ENCODE measurements around the gene PPP6R3. TPM values are rescaled to one million over a fixed set of nuclear protein-coding genes. Genes with fewer than 3 reads are reported as not detected.
"Not testable (repeated sequence)": the region's sequence is repeated elsewhere in the genome, so short reads cannot be mapped to it uniquely, and the experiment has no call there.

PPP6R3 gene
- total RNA-seq, 1 experiment from 2014 or later: 163 TPM

GRCh38 chr11:68623706-68624105 is 163.2 kb downstream of the PPP6R3 start:
- ATAC-seq; H3K27ac ChIP-seq (ENCODE audit: low read length); intact Hi-C loops (cut with micrococcal nuclease; ENCODE audit: unreplicated experiment); H3K27me3 ChIP-seq (ENCODE audit: control insufficient read depth, insufficient read depth, low read length); H3K36me3 ChIP-seq (ENCODE audit: control insufficient read depth, insufficient read depth, low read length); H3K4me3 ChIP-seq (ENCODE audit: low read depth in 2 of 2, low read length in 2 of 2); CTCF ChIA-PET; H3K4me1 ChIP-seq (ENCODE audit: control insufficient read depth, insufficient read depth, low read length); DNase-seq (ENCODE audit: low read depth, low spot score); H3K9me3 ChIP-seq (ENCODE audit: control insufficient read depth, insufficient read depth, low read depth, low read length); BruUV-seq (replicated peaks); POLR2A ChIA-PET; in situ Hi-C loops (cut with HindIII; ENCODE audit: low pct_unique_long_range_greater_than_20kb, low sequenced_read_pairs): not testable (repeated sequence)

GRCh38 chr11:68625069-68625468 is 164.5 kb downstream of the PPP6R3 start:
- H3K27ac ChIP-seq (ENCODE audit: low read length); H3K4me3 ChIP-seq (ENCODE audit: low read depth in 2 of 2, low read length in 2 of 2); ATAC-seq; H3K36me3 ChIP-seq (ENCODE audit: control insufficient read depth, insufficient read depth, low read length); CTCF ChIA-PET; H3K27me3 ChIP-seq (ENCODE audit: control insufficient read depth, insufficient read depth, low read length); intact Hi-C loops (cut with micrococcal nuclease; ENCODE audit: unreplicated experiment); POLR2A ChIA-PET; H3K9me3 ChIP-seq (ENCODE audit: control insufficient read depth, insufficient read depth, low read depth, low read length); DNase-seq (ENCODE audit: low read depth, low spot score); in situ Hi-C loops (cut with HindIII; ENCODE audit: low pct_unique_long_range_greater_than_20kb, low sequenced_read_pairs); BruUV-seq (replicated peaks); H3K4me1 ChIP-seq (ENCODE audit: control insufficient read depth, insufficient read depth, low read length): not testable (repeated sequence)

- CTCF ChIA-PET; H3K27me3 ChIP-seq (ENCODE audit: control insufficient read depth, insufficient read depth, low read length); intact Hi-C loops (cut with micrococcal nuclease; ENCODE audit: unreplicated experiment); POLR2A ChIA-PET; BruUV-seq (replicated peaks); H3K4me3 ChIP-seq (ENCODE audit: low read depth in 2 of 2, low read length in 2 of 2); DNase-seq (ENCODE audit: low read depth, low spot score); H3K27ac ChIP-seq (ENCODE audit: low read length); H3K9me3 ChIP-seq (ENCODE audit: control insufficient read depth, insufficient read depth, low read depth, low read length); H3K36me3 ChIP-seq (ENCODE audit: control insufficient read depth, insufficient read depth, low read length); H3K4me1 ChIP-seq (ENCODE audit: control insufficient read depth, insufficient read depth, low read length); ATAC-seq; in situ Hi-C loops (cut with HindIII; ENCODE audit: low pct_unique_long_range_greater_than_20kb, low sequenced_read_pairs): not testable (repeated sequence)
These were observed 165.7 kb downstream of the PPP6R3 start for GRCh38 chr11:68626236-68626635.

- BruUV-seq (replicated peaks); intact Hi-C loops (cut with micrococcal nuclease; ENCODE audit: unreplicated experiment); H3K4me3 ChIP-seq (ENCODE audit: low read depth in 2 of 2, low read length in 2 of 2); ATAC-seq; H3K27ac ChIP-seq (ENCODE audit: low read length); H3K9me3 ChIP-seq (ENCODE audit: control insufficient read depth, insufficient read depth, low read depth, low read length); DNase-seq (ENCODE audit: low read depth, low spot score); POLR2A ChIA-PET; H3K4me1 ChIP-seq (ENCODE audit: control insufficient read depth, insufficient read depth, low read length); H3K36me3 ChIP-seq (ENCODE audit: control insufficient read depth, insufficient read depth, low read length); H3K27me3 ChIP-seq (ENCODE audit: control insufficient read depth, insufficient read depth, low read length); in situ Hi-C loops (cut with HindIII; ENCODE audit: low pct_unique_long_range_greater_than_20kb, low sequenced_read_pairs): not testable (repeated sequence)
- CTCF ChIA-PET: interaction anchor here (0.6 kb wide), 1 partner anchor 694 kb away, joined by 6 read pairs; no protein-coding TSS in a partner anchor
These were observed 168.3 kb downstream of the PPP6R3 start for GRCh38 chr11:68628837-68629236.

- H3K36me3 ChIP-seq (ENCODE audit: control insufficient read depth, insufficient read depth, low read length); POLR2A ChIA-PET; in situ Hi-C loops (cut with HindIII; ENCODE audit: low pct_unique_long_range_greater_than_20kb, low sequenced_read_pairs); H3K4me3 ChIP-seq (ENCODE audit: low read depth in 2 of 2, low read length in 2 of 2); H3K27me3 ChIP-seq (ENCODE audit: control insufficient read depth, insufficient read depth, low read length); ATAC-seq; BruUV-seq (replicated peaks); H3K27ac ChIP-seq (ENCODE audit: low read length); H3K9me3 ChIP-seq (ENCODE audit: control insufficient read depth, insufficient read depth, low read depth, low read length); H3K4me1 ChIP-seq (ENCODE audit: control insufficient read depth, insufficient read depth, low read length); intact Hi-C loops (cut with micrococcal nuclease; ENCODE audit: unreplicated experiment); DNase-seq (ENCODE audit: low read depth, low spot score): not testable (repeated sequence)
- CTCF ChIA-PET: interaction anchor here (0.6 to 1.1 kb wide), 5 partner anchors 21 to 416 kb away, joined by 3 to 18 read pairs (median 3); partner anchors contain the start of gene TPCN2
These were observed 171.8 kb downstream of the PPP6R3 start for GRCh38 chr11:68632375-68632774.

Data from Panc1 (cell line).